Measurements from ENCODE around the gene MRPL38.

DNA sequence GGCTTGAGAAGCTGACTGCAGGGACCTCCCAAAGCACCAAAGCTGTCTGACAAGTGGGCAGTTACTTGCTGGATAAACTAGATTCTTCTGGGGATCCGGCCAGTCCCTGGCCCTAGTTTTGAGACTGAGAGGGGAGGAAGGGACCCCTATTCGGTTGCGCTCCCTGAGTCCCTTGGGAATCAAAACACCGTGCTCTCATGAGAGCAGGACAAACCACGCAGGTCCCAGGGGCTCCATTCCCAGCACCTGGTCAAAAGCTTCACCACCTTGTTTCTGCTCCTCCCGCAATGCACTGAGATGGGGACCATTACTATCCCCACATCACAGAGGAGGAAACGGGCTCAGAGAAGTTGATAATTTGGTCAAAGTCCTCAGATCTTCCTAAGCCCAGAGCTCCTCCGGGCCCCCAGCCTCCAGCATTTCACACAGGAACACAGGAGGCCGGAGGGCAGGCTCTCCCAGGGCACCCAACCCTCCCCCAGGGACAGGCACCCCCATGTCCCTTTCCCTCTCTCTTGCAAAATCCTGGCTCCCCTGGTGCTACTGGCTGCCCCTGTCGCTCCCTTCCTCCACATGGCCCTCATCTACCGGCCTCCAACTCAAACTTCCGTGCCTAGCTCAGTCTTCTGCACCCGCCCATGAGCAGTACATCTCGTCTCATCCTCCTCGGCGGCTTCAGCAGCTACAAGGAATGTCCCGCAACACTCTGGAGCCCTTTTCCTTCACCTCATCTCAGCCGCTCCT lies 11.2 kb downstream of the MRPL38 start:
- TF ChIP-seq, protein P1, sequence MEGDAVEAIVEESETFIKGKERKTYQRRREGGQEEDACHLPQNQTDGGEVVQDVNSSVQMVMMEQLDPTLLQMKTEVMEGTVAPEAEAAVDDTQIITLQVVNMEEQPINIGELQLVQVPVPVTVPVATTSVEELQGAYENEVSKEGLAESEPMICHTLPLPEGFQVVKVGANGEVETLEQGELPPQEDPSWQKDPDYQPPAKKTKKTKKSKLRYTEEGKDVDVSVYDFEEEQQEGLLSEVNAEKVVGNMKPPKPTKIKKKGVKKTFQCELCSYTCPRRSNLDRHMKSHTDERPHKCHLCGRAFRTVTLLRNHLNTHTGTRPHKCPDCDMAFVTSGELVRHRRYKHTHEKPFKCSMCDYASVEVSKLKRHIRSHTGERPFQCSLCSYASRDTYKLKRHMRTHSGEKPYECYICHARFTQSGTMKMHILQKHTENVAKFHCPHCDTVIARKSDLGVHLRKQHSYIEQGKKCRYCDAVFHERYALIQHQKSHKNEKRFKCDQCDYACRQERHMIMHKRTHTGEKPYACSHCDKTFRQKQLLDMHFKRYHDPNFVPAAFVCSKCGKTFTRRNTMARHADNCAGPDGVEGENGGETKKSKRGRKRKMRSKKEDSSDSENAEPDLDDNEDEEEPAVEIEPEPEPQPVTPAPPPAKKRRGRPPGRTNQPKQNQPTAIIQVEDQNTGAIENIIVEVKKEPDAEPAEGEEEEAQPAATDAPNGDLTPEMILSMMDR (IDR thresholded peaks at IDR 0.05; ENCODE audit: low read depth, low read length, missing input control) = no peak
- TF ChIP-seq RAD21 (IDR thresholded peaks at IDR 0.05) = no peak
